GM12878 (cell line): Measurements from ENCODE around the gene ACAT2. TPM values are rescaled to one million over a fixed set of nuclear protein-coding genes. Genes with fewer than 3 reads are reported as not detected.

ENCODE experiments used
- BHLHE40 ChIP-seq, 2 experiments: fragments of 450-650 bp in 1 of 2; IDR thresholded peaks; 2 replicates each; pipeline ENCODE4 v1.6.1; 2011 to 2017; ENCODE audit warnings: low read depth in 2 of 2, borderline replicate concordance in 1 of 2, improper control_type of control experiment in 1 of 2, low read length in 1 of 2, mild to moderate bottlenecking in 1 of 2
- CREB1 ChIP-seq: IDR thresholded peaks from 2 replicates; pipeline ENCODE4 v1.6.1; 2012; ENCODE audit warnings: low read depth, mild to moderate bottlenecking, inconsistent platforms
- KAT2A ChIP-seq: conservative IDR thresholded peaks from 2 replicates; pipeline ENCODE4 v1.6.1; 2011; ENCODE audit warnings: low read depth, low read length; ENCODE audit not compliant: control insufficient read depth
- NBN ChIP-seq: fragments of 450-650 bp; IDR thresholded peaks from 2 replicates; pipeline ENCODE4 v1.6.1; 2016
- NFXL1 ChIP-seq: fragments of 450-650 bp; IDR thresholded peaks from 2 replicates; pipeline ENCODE4 v1.6.1; 2017; ENCODE audit warnings: antibody characterized with exemption, mild to moderate bottlenecking, borderline replicate concordance
- SMAD1 ChIP-seq: fragments of 450-650 bp; IDR thresholded peaks from 2 replicates; pipeline ENCODE4 v1.6.1; 2018; ENCODE audit warnings: mild to moderate bottlenecking, low read depth; ENCODE audit not compliant: partially characterized antibody
- SMARCA5 ChIP-seq: fragments of 450-650 bp; IDR thresholded peaks from 2 replicates; pipeline ENCODE4 v1.6.1; 2017; ENCODE audit warnings: mild to moderate bottlenecking
- SPI1 ChIP-seq: IDR thresholded peaks from 2 replicates; pipeline ENCODE4 v1.6.1; 2011; ENCODE audit warnings: low read depth, mild to moderate bottlenecking, low read length, moderate library complexity, borderline replicate concordance; ENCODE audit not compliant: insufficient read depth
- TCF12 ChIP-seq: IDR thresholded peaks from 2 replicates; pipeline ENCODE4 v1.6.1; 2011; ENCODE audit warnings: low read depth, mild to moderate bottlenecking, low read length
- polyA plus RNA-seq, 11 experiments: library from polyadenylated mRNA; depleted of rRNA in 4 of 11; unstranded in 6 of 11; stranded (reverse) in 5 of 11; fragments of >200 nt; fragmentation: Nextera tagmentation in 4 of 11; fragmentation: Illumina TruSeq in 1 of 11; extraction: Ambion mirVana in 4 of 11; extraction: Trizol in 1 of 11; gene quantifications; 1 replicate in 1 of 11; 2 replicates in 10 of 11; pipeline versions ENCODE4 v1.2.1 to v1.2.3, GENCODE V29; 2011 to 2016; ENCODE audit warnings: inconsistent platforms in 2 of 11, missing spikeins in 2 of 11, low read depth in 1 of 11
- total RNA-seq, 4 experiments: library from RNA; depleted of rRNA in 3 of 4; stranded (reverse); fragments of >200 nt in 3 of 4; fragmentation: Illumina TruSeq in 1 of 4; extraction: Trizol in 1 of 4; gene quantifications; 2 replicates each; pipeline versions ENCODE4 v1.2.1 to v1.2.3, GENCODE V29; 2013 to 2021
- TF ChIP-seq, protein P1 (sequence below): fragments of 450-650 bp; IDR thresholded peaks from 2 replicates; pipeline ENCODE4 v1.6.1; 2017; ENCODE audit warnings: mild to moderate bottlenecking, low read depth, inconsistent platforms; ENCODE audit not compliant: poor library complexity, severe bottlenecking
- TF ChIP-seq, protein P2 (sequence below): fragments of 450-650 bp; IDR thresholded peaks from 2 replicates; pipeline ENCODE4 v1.6.1; 2017; ENCODE audit warnings: mild to moderate bottlenecking

ACAT2 gene
- total and polyA plus RNA-seq, 10 of the 15 experiments (the other 5 are each of a cell fraction or from before 2014, with no cell fraction given) = 87.9 to 257 (median 132) TPM

- TF ChIP-seq, protein P1, sequence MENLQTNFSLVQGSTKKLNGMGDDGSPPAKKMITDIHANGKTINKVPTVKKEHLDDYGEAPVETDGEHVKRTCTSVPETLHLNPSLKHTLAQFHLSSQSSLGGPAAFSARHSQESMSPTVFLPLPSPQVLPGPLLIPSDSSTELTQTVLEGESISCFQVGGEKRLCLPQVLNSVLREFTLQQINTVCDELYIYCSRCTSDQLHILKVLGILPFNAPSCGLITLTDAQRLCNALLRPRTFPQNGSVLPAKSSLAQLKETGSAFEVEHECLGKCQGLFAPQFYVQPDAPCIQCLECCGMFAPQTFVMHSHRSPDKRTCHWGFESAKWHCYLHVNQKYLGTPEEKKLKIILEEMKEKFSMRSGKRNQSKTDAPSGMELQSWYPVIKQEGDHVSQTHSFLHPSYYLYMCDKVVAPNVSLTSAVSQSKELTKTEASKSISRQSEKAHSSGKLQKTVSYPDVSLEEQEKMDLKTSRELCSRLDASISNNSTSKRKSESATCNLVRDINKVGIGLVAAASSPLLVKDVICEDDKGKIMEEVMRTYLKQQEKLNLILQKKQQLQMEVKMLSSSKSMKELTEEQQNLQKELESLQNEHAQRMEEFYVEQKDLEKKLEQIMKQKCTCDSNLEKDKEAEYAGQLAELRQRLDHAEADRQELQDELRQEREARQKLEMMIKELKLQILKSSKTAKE = no peak
- TF ChIP-seq, protein P2, sequence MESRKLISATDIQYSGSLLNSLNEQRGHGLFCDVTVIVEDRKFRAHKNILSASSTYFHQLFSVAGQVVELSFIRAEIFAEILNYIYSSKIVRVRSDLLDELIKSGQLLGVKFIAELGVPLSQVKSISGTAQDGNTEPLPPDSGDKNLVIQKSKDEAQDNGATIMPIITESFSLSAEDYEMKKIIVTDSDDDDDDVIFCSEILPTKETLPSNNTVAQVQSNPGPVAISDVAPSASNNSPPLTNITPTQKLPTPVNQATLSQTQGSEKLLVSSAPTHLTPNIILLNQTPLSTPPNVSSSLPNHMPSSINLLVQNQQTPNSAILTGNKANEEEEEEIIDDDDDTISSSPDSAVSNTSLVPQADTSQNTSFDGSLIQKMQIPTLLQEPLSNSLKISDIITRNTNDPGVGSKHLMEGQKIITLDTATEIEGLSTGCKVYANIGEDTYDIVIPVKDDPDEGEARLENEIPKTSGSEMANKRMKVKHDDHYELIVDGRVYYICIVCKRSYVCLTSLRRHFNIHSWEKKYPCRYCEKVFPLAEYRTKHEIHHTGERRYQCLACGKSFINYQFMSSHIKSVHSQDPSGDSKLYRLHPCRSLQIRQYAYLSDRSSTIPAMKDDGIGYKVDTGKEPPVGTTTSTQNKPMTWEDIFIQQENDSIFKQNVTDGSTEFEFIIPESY = no peak
- peak; percentile 86 for TF ChIP-seq CREB1
- TF ChIP-seq SMAD1 = no peak
- no peak; the same call in 1 of the 2 replicates for TF ChIP-seq NBN
- TF ChIP-seq TCF12 = no peak
- TF ChIP-seq SPI1 = no peak
- peak in 1 of 2 experiments; percentile 28; a peak in 1 of 4 replicates for TF ChIP-seq BHLHE40 (IDR thresholded peaks at IDR 0.05; ENCODE audit: borderline replicate concordance in 1 of 2, low read depth in 2 of 2, low read length in 1 of 2)
- no peak for TF ChIP-seq KAT2A
- TF ChIP-seq NFXL1 = no peak
- TF ChIP-seq SMARCA5 = peak; percentile 79; the same call in 1 of the 2 replicates
Measured at GRCh38 chr6:159790149-159790955, 28.5 kb downstream of the ACAT2 start, which contains the start of gene MRPL18 (continued).
